Astrocyte of the spinal cord (primary cell): ENCODE measurements around the gene RALGPS2.

Experiments used
- DNase-seq: peaks from one replicate; pipeline ENCODE4 v3.0.0; 2011; ENCODE audit warnings: low read depth, low spot score
- H3K4me3 ChIP-seq: 2 replicates; pipeline ENCODE4 v1.5.1; 2011; ENCODE audit warnings: low read depth, mild to moderate bottlenecking, low read length, moderate library complexity
- in situ Hi-C: cut with HindIII; loops from 2 replicates; pipeline ENCODE4 v1.10.0; 2017; ENCODE audit warnings: low sequenced_read_pairs
- TF ChIP-seq, protein P1 (sequence below): IDR thresholded peaks from 2 replicates; pipeline ENCODE4 v1.5.1; 2012; ENCODE audit warnings: low read depth, mild to moderate bottlenecking, low read length, inconsistent platforms

Gene RALGPS2

GRCh38 chr1:178970184-178970583 lies 245.1 kb downstream of the RALGPS2 start:
- in situ Hi-C loops, result no loop called here
- H3K4me3 ChIP-seq, result no peak overlapping the region
- no peak for DNase-seq
- TF ChIP-seq, protein P1, sequence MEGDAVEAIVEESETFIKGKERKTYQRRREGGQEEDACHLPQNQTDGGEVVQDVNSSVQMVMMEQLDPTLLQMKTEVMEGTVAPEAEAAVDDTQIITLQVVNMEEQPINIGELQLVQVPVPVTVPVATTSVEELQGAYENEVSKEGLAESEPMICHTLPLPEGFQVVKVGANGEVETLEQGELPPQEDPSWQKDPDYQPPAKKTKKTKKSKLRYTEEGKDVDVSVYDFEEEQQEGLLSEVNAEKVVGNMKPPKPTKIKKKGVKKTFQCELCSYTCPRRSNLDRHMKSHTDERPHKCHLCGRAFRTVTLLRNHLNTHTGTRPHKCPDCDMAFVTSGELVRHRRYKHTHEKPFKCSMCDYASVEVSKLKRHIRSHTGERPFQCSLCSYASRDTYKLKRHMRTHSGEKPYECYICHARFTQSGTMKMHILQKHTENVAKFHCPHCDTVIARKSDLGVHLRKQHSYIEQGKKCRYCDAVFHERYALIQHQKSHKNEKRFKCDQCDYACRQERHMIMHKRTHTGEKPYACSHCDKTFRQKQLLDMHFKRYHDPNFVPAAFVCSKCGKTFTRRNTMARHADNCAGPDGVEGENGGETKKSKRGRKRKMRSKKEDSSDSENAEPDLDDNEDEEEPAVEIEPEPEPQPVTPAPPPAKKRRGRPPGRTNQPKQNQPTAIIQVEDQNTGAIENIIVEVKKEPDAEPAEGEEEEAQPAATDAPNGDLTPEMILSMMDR, result no peak
